ENCODE data around the gene NPY2R.

The NPY2R gene

GRCh38 chr4:155208258-155209054 is at the start of gene NPY2R:
TSS of gene NPY2R (plus strand) at chr4:155208636. CDS start at chr4:155213940, 5,304 bp downstream.
- DNase-seq (ENCODE audit: low read depth in 2 of 3, low spot score in 1 of 3), result no peak

- DNase-seq (ENCODE audit: low read depth in 2 of 3, low spot score in 1 of 3), result no peak
These were observed 47.1 kb upstream of the NPY2R start for GRCh38 chr4:155161357-155161756.

- no peak for DNase-seq (ENCODE audit: low read depth in 2 of 3, low spot score in 1 of 3)
These were observed 43.7 kb upstream of the NPY2R start for GRCh38 chr4:155164718-155165117.

- no peak for DNase-seq (ENCODE audit: low read depth in 2 of 3, low spot score in 1 of 3)
These were observed 37.9 kb upstream of the NPY2R start for GRCh38 chr4:155170569-155170968.

GRCh38 chr4:155173371-155173770 is 35.1 kb upstream of the NPY2R start:
- DNase-seq (ENCODE audit: low read depth in 2 of 3, low spot score in 1 of 3), result no peak

- DNase-seq (ENCODE audit: low read depth in 2 of 3, low spot score in 1 of 3), result no peak
These were observed 33.8 kb upstream of the NPY2R start for GRCh38 chr4:155174668-155175067.

GRCh38 chr4:155179216-155179615 is 29.2 kb upstream of the NPY2R start:
- no peak for DNase-seq (ENCODE audit: low read depth in 2 of 3, low spot score in 1 of 3)

- no peak for DNase-seq (ENCODE audit: low read depth in 2 of 3, low spot score in 1 of 3)
These were observed 21.5 kb upstream of the NPY2R start for GRCh38 chr4:155186972-155187371.

GRCh38 chr4:155187989-155188388 is 20.4 kb upstream of the NPY2R start:
- DNase-seq (ENCODE audit: low read depth in 2 of 3, low spot score in 1 of 3), result no peak

GRCh38 chr4:155190099-155190498 is 18.3 kb upstream of the NPY2R start:
- no peak for DNase-seq (ENCODE audit: low read depth in 2 of 3, low spot score in 1 of 3)

GRCh38 chr4:155197757-155198156 is 10.7 kb upstream of the NPY2R start:
- no peak for DNase-seq (ENCODE audit: low read depth in 2 of 3, low spot score in 1 of 3)

GRCh38 chr4:155207534-155208257 is 740 bp upstream of the NPY2R start:
- DNase-seq (ENCODE audit: low read depth in 2 of 3, low spot score in 1 of 3), result no peak

- DNase-seq (ENCODE audit: low read depth in 2 of 3, low spot score in 1 of 3), result no peak
These were observed 11.6 kb downstream of the NPY2R start for GRCh38 chr4:155220025-155220424.

GRCh38 chr4:155227131-155227530 is 18.7 kb downstream of the NPY2R start:
- no peak for DNase-seq (ENCODE audit: low read depth in 2 of 3, low spot score in 1 of 3)

GRCh38 chr4:155228713-155229112 is 20.3 kb downstream of the NPY2R start:
- DNase-seq (ENCODE audit: low read depth in 2 of 3, low spot score in 1 of 3), result no peak

GRCh38 chr4:155232432-155232831 is 24.0 kb downstream of the NPY2R start:
- DNase-seq (ENCODE audit: low read depth in 2 of 3, low spot score in 1 of 3), result no peak

GRCh38 chr4:155234206-155234605 is 25.8 kb downstream of the NPY2R start:
- DNase-seq (ENCODE audit: low read depth in 2 of 3, low spot score in 1 of 3), result no peak

GRCh38 chr4:155237567-155237966 is 29.1 kb downstream of the NPY2R start:
- DNase-seq (ENCODE audit: low read depth in 2 of 3, low spot score in 1 of 3), result no peak

GRCh38 chr4:155241225-155241624 is 32.8 kb downstream of the NPY2R start:
- DNase-seq (ENCODE audit: low read depth in 2 of 3, low spot score in 1 of 3), result no peak

GRCh38 chr4:155241664-155242063 is 33.2 kb downstream of the NPY2R start:
- no peak for DNase-seq (ENCODE audit: low read depth in 2 of 3, low spot score in 1 of 3)

GRCh38 chr4:155245105-155245504 is 36.7 kb downstream of the NPY2R start:
- no peak for DNase-seq (ENCODE audit: low read depth in 2 of 3, low spot score in 1 of 3)

Data from stimulated activated CD4-positive, alpha-beta T cell treated with anti-CD3 and anti-CD28 coated beads, Interleukin-12 subunit alpha, Interleukin-12 subunit beta, amount 100 ng/mL, for 48 hours (primary cell).